Immature natural killer cell (primary cell): ENCODE measurements around the gene HES1. TPM values are rescaled to one million over a fixed set of nuclear protein-coding genes. Genes with fewer than 3 reads are reported as not detected.

Experiments
- DNase-seq, 3 donors: peaks; one replicate each; pipeline ENCODE4 v3.0.0; 2022; ENCODE audit warnings: mixed read lengths in 1 of 3
- H3K27ac Mint-ChIP-seq, 6 donors: one replicate each; pipeline ENCODE4 v1.8.0; 2020; ENCODE audit warnings: mixed read lengths in 6 of 6, mild to moderate bottlenecking in 5 of 6, inconsistent platforms in 4 of 6, moderate library complexity in 3 of 6
- H3K27me3 Mint-ChIP-seq, 3 donors: one replicate each; pipeline ENCODE4 v1.8.0; 2020 to 2021; ENCODE audit warnings: low read depth in 3 of 3, mild to moderate bottlenecking in 3 of 3, mixed read lengths in 3 of 3, moderate library complexity in 3 of 3, inconsistent platforms in 1 of 3
- H3K36me3 Mint-ChIP-seq, 3 donors: one replicate each; pipeline ENCODE4 v1.8.0; 2020; ENCODE audit warnings: mixed read lengths in 3 of 3, inconsistent platforms in 2 of 3, mild to moderate bottlenecking in 2 of 3
- H3K4me1 Mint-ChIP-seq, 2 donors: one replicate each; pipeline ENCODE4 v1.8.0; 2020; ENCODE audit warnings: inconsistent platforms in 2 of 2, mild to moderate bottlenecking in 2 of 2, mixed read lengths in 2 of 2, moderate library complexity in 1 of 2
- H3K4me3 Mint-ChIP-seq, 5 donors: one replicate each; pipeline ENCODE4 v1.8.0; 2020; ENCODE audit warnings: mild to moderate bottlenecking in 5 of 5, mixed read lengths in 5 of 5, inconsistent platforms in 3 of 5, moderate library complexity in 3 of 5
- H3K9me3 Mint-ChIP-seq, 6 donors: one replicate each; pipeline ENCODE4 v1.8.0; 2020; ENCODE audit warnings: mild to moderate bottlenecking in 6 of 6, mixed read lengths in 6 of 6, inconsistent platforms in 4 of 6, moderate library complexity in 3 of 6
- polyA plus RNA-seq, 3 donors: library from polyadenylated mRNA; unstranded; fragments of 300-500 nt; fragmentation: Illumina TruSeq; gene quantifications; one replicate each; pipeline ENCODE4 v1.2.3, GENCODE V29; 2021

Gene HES1
- polyA plus RNA-seq, 3 donors from 2014 or later: not detected

DNA sequence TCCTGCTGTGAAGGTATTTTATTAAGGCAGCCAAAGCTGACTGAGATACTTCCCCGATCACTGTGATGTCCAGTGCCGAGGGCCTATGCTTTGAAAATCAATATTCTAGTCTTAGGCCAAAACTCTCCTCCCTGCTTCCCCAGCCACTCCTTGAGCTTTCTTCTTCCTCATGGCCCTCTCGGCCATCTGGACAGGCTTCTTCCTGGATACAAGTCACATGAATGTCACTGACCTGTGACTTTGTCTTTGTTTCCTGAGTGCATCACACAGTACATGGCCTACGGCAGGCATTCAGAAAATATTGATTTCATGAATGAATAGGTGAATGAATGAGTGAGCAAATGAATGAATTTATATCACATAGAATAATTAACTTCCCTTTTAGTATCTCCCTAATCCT is 24.6 kb upstream of the HES1 start:
- peaks cover 5 to 10% (median 9%) of the 10 kb centered on the region in 3 donors for H3K27me3 Mint-ChIP-seq

GRCh38 chr3:194112120-194113106 is 23.5 kb upstream of the HES1 start:
- H3K36me3 Mint-ChIP-seq: no peaks in the 10 kb centered on the region
- H3K27me3 Mint-ChIP-seq: peaks cover 7 to 13% (median 9%) of the 10 kb centered on the region in 3 donors
- no peaks in the 10 kb centered on the region for H3K9me3 Mint-ChIP-seq
- H3K4me3 Mint-ChIP-seq: no peak overlapping the region
- H3K27ac Mint-ChIP-seq: no peak overlapping the region
- DNase-seq: no peak
- no peaks in the 10 kb centered on the region for H3K4me1 Mint-ChIP-seq

More for the DNA sequence above, 24.6 kb upstream of the HES1 start:
- no peaks in the 10 kb centered on the region for H3K9me3 Mint-ChIP-seq
- no peak overlapping the region for H3K4me3 Mint-ChIP-seq
- no peaks in the 10 kb centered on the region for H3K4me1 Mint-ChIP-seq
- no peak overlapping the region for H3K27ac Mint-ChIP-seq
- no peak for DNase-seq
- no peaks in the 10 kb centered on the region for H3K36me3 Mint-ChIP-seq

DNA sequence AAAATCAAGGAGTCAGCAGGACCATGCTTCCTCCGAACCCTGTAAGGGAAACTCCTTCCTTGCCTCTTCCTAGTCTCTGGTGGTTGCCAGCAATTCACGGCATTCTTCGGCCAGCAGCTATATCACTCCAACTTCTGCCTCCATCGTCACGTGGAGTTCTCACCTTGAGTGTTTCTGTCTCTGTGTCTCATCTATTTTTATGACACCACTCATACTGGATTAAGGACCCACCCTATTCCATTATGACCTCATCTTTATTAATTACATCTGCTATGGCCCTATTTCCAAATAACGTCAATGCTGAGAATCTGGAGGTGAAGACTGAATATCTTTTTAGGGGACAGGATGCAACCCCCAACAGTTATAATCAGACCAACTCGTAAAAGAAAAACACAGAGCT is 21.8 kb upstream of the HES1 start:
- Mint-ChIP-seq H3K27ac (no peak overlapping the region), H3K27me3 (peaks cover 7 to 12% (median 9%) of the 10 kb centered on the region in 3 donors), H3K4me1 (no peaks in the 10 kb centered on the region), H3K9me3 (no peaks in the 10 kb centered on the region), H3K36me3 (no peaks in the 10 kb centered on the region), H3K4me3 (no peak overlapping the region)
- no peak for DNase-seq

GRCh38 chr3:194117104-194117845 is 18.7 kb upstream of the HES1 start:
- Mint-ChIP-seq H3K4me1 (no peaks in the 10 kb centered on the region), H3K9me3 (no peaks in the 10 kb centered on the region), H3K36me3 (no peaks in the 10 kb centered on the region), H3K4me3 (no peak overlapping the region), H3K27me3 (peaks cover 4 to 23% (median 12%) of the 10 kb centered on the region in 3 donors), H3K27ac (no peak overlapping the region)
- no peak for DNase-seq

- H3K27me3 Mint-ChIP-seq: peaks cover 1 to 29% (median 12%) of the 10 kb centered on the region in 3 donors
- no peaks in the 10 kb centered on the region for H3K9me3 Mint-ChIP-seq
- no peak for DNase-seq
- no peak overlapping the region for H3K27ac Mint-ChIP-seq
- no peaks in the 10 kb centered on the region for H3K4me1 Mint-ChIP-seq
- H3K36me3 Mint-ChIP-seq: no peaks in the 10 kb centered on the region
- H3K4me3 Mint-ChIP-seq: no peak overlapping the region
These were observed 17.0 kb upstream of the HES1 start for GRCh38 chr3:194118920-194119319.

GRCh38 chr3:194119831-194120590 is 15.9 kb upstream of the HES1 start:
- no peak overlapping the region for H3K27ac Mint-ChIP-seq
- no peaks in the 10 kb centered on the region for H3K9me3 Mint-ChIP-seq
- DNase-seq: no peak
- no peaks in the 10 kb centered on the region for H3K4me1 Mint-ChIP-seq
- H3K4me3 Mint-ChIP-seq: no peak overlapping the region
- H3K36me3 Mint-ChIP-seq: no peaks in the 10 kb centered on the region
- peaks cover 1 to 28% (median 12%) of the 10 kb centered on the region in 3 donors for H3K27me3 Mint-ChIP-seq

DNA sequence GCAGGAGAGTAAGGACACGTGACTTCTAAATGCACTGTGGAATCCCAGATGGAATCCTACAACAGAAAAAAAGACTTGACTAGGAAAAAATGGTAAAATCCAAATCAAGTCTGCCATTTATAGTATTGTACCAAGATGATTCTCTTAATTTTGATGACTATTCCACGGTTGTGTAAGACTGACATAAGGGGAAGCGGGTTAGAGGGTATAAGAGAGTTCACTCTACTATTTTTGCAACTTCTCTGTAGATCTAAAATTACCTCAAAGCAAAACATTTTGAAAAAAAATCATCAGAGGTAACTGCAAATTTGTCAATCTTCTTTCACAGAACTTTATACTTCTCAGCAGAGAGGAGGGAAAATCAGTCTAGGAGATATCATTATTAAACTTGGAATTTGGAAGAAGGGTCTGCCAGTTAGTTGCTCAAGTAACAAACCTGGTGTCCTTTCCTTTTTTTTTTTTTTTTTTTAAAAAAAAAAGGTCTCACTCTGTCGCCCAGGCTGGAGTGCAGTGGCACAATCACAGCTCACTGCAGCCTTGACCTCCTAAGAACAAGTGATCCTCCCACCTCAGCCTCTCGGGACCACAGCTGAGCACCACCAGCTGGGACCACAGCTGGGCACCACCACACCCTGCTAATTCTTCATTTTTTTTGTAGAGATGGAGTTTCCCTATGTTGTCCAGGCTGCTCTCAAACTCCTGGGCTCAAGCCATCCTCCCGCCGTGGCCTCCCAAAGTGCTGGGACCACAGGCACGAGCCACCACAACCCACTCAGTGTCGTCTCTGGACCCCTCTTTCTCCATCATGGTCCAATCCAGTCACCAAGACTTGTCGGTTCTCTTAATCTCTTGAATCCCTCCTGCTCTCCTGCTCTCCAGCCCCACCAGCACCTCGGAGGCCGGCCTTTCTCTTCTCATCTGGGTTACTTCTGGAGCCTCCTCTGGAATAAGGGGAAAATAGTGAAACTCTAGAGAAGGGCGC is 14.9 kb upstream of the HES1 start:
- Mint-ChIP-seq H3K36me3 (no peaks in the 10 kb centered on the region), H3K9me3 (no peaks in the 10 kb centered on the region), H3K4me1 (no peaks in the 10 kb centered on the region), H3K27ac (no peak overlapping the region), H3K27me3 (peaks cover 1 to 27% (median 12%) of the 10 kb centered on the region in 3 donors), H3K4me3 (no peak overlapping the region)
- DNase-seq: no peak

GRCh38 chr3:194121891-194122631 is 13.9 kb upstream of the HES1 start:
- H3K27me3 Mint-ChIP-seq: peaks cover 2 to 30% (median 12%) of the 10 kb centered on the region in 3 donors

DNA sequence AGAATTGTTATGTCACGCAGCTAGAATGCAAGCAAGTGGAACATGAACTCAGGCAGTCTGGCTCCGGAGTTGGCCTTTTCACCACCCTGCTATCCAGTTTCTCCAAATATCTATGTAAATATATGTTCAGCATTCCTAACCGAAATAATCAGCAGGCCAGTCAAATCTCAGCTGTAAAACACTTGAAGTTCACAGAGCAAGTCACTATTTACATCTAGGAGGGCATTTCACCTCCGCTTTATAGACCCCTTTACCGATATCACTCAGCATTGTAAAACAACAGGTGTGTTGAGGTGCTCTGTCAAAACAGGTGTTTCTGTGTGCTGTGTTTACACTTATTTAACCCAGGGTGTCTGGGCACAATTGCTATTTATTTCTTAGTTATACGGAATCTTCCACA is 12.2 kb upstream of the HES1 start:
- DNase-seq: no peak
- Mint-ChIP-seq H3K9me3 (no peaks in the 10 kb centered on the region), H3K4me1 (no peaks in the 10 kb centered on the region), H3K27me3 (peaks cover 2 to 32% (median 12%) of the 10 kb centered on the region in 3 donors), H3K36me3 (no peaks in the 10 kb centered on the region), H3K27ac (no peak overlapping the region), H3K4me3 (no peak overlapping the region)

More at GRCh38 chr3:194121891-194122631, 13.9 kb upstream of the HES1 start:
- Mint-ChIP-seq H3K9me3 (no peaks in the 10 kb centered on the region), H3K4me1 (no peaks in the 10 kb centered on the region), H3K4me3 (no peak overlapping the region), H3K36me3 (no peaks in the 10 kb centered on the region), H3K27ac (no peak overlapping the region)
- no peak for DNase-seq

- H3K9me3 Mint-ChIP-seq: no peaks in the 10 kb centered on the region
- peaks cover 2 to 29% (median 12%) of the 10 kb centered on the region in 3 donors for H3K27me3 Mint-ChIP-seq
- H3K4me1 Mint-ChIP-seq: no peaks in the 10 kb centered on the region
- no peaks in the 10 kb centered on the region for H3K36me3 Mint-ChIP-seq
- no peak overlapping the region for H3K4me3 Mint-ChIP-seq
- H3K27ac Mint-ChIP-seq: no peak overlapping the region
- DNase-seq: no peak
These were observed 11.8 kb upstream of the HES1 start for GRCh38 chr3:194124193-194124592.

- no peak for DNase-seq
- Mint-ChIP-seq H3K9me3 (no peaks in the 10 kb centered on the region), H3K4me1 (no peaks in the 10 kb centered on the region), H3K27ac (no peak overlapping the region), H3K27me3 (peaks cover 4 to 32% (median 8%) of the 10 kb centered on the region in 3 donors), H3K4me3 (no peak overlapping the region), H3K36me3 (no peaks in the 10 kb centered on the region)
These were observed 10.5 kb upstream of the HES1 start for GRCh38 chr3:194125442-194125841.

- no peaks in the 10 kb centered on the region for H3K9me3 Mint-ChIP-seq
- H3K27ac Mint-ChIP-seq: no peak overlapping the region
- H3K4me1 Mint-ChIP-seq: no peaks in the 10 kb centered on the region
- no peaks in the 10 kb centered on the region for H3K36me3 Mint-ChIP-seq
- H3K27me3 Mint-ChIP-seq: peaks cover 10 to 33% (median 12%) of the 10 kb centered on the region in 3 donors
- no peak overlapping the region for H3K4me3 Mint-ChIP-seq
- no peak for DNase-seq
These were observed 9.2 kb upstream of the HES1 start for GRCh38 chr3:194126790-194127189.
